Endothelial cell of umbilical vein (primary cell): ENCODE results near the gene PLBD2. TPM values are rescaled to one million over a fixed set of nuclear protein-coding genes. Genes with fewer than 3 reads are reported as not detected.

ENCODE experiments used
- BruUV-seq: library from RNA; stranded (reverse); fragments of 400-500 nt; replicated peaks from 2 replicates; lab custom pipeline; 2021; lab: Mats Ljungman, UMichigan
- CTCF ChIA-PET: fragments of 300-600, 350-600 bp; sonication (Branson Sonifier 250); formaldehyde crosslinking; loops from one replicate; lab custom pipeline; 2021; ENCODE audit warnings: antibody characterized with exemption, inconsistent platforms; lab: Charles Lee
- POLR2A ChIA-PET: fragments of 300-600, 350-600 bp; sonication (Branson Sonifier 250); formaldehyde crosslinking; loops from one replicate; lab custom pipeline; 2021; ENCODE audit warnings: antibody characterized with exemption, inconsistent platforms; lab: Charles Lee
- DNase-seq: peaks from one replicate; pipeline ENCODE4 v3.0.0-alpha.2; 2011; ENCODE audit warnings: low read depth, low spot score
- FAIRE-seq: peaks from 2 replicates; lab custom pipeline; 2011; peaks lifted over from hg19 to GRCh38; lab: Jason Lieb, UNC
- H2AFZ ChIP-seq: 2 replicates; pipeline ENCODE4 v1.6.0; 2012; ENCODE audit warnings: low read depth, low read length, control low read depth, inconsistent platforms
- H3K27ac ChIP-seq: 2 replicates; pipeline ENCODE4 v1.5.1; 2011; ENCODE audit warnings: low read depth, mild to moderate bottlenecking, control low read depth, low read length, moderate library complexity; ENCODE audit not compliant: insufficient read depth
- H3K27me3 ChIP-seq, 2 experiments: 2 replicates each; pipeline versions ENCODE4 v1.6.0 to v1.6.1; 2011; ENCODE audit warnings: low read length in 2 of 2, mixed read lengths in 1 of 2; ENCODE audit not compliant: control insufficient read depth in 2 of 2, insufficient read depth in 2 of 2
- H3K36me3 ChIP-seq, 2 experiments: 2 replicates in 1 of 2; 3 replicates in 1 of 2; pipeline ENCODE4 v1.5.1; 2011; ENCODE audit warnings: low read length in 2 of 2, mild to moderate bottlenecking in 1 of 2, moderate library complexity in 1 of 2; ENCODE audit not compliant: control insufficient read depth in 2 of 2, insufficient read depth in 2 of 2; ENCODE audit errors: extremely low read depth in 1 of 2
- H3K4me1 ChIP-seq: 3 replicates; pipeline ENCODE4 v1.5.1; 2011; ENCODE audit warnings: mild to moderate bottlenecking, low read length; ENCODE audit not compliant: control insufficient read depth, insufficient read depth; ENCODE audit errors: extremely low read depth
- H3K4me2 ChIP-seq: 2 replicates; pipeline ENCODE4 v1.6.1; 2011; ENCODE audit warnings: low read length, control low read depth, mixed read lengths; ENCODE audit not compliant: insufficient read depth
- H3K4me3 ChIP-seq, 3 experiments: fragments of 200-600 bp in 1 of 3; sonication (generic), shearing (Covaris generic) in 1 of 3; replicated peaks in 1 of 3; 2 replicates each; pipeline ENCODE4 v1.5.1; 2011 to 2016; ENCODE audit warnings: control low read depth in 3 of 3, low read length in 3 of 3, mild to moderate bottlenecking in 2 of 3, inconsistent platforms in 1 of 3, low read depth in 1 of 3, moderate library complexity in 1 of 3; ENCODE audit not compliant: insufficient read depth in 1 of 3
- H3K79me2 ChIP-seq: 2 replicates; pipeline ENCODE4 v1.6.0; 2012; ENCODE audit warnings: low read length, inconsistent platforms; ENCODE audit not compliant: control insufficient read depth, insufficient read depth
- H3K9ac ChIP-seq: replicated peaks from 2 replicates; pipeline ENCODE3; 2011; ENCODE audit warnings: low read length, control low read depth; ENCODE audit not compliant: insufficient read depth; ENCODE audit errors: extremely low read depth
- H3K9me1 ChIP-seq: replicated peaks from 3 replicates; pipeline ENCODE4 v1.6.0; 2011; ENCODE audit warnings: mild to moderate bottlenecking, low read length; ENCODE audit not compliant: control insufficient read depth, insufficient read depth; ENCODE audit errors: extremely low read depth
- H3K9me3 ChIP-seq: replicated peaks from 2 replicates; pipeline ENCODE4 v1.5.1; 2012; ENCODE audit warnings: low read length, inconsistent platforms; ENCODE audit not compliant: control insufficient read depth, insufficient read depth
- H4K20me1 ChIP-seq: replicated peaks from 2 replicates; pipeline ENCODE3; 2011; ENCODE audit warnings: mild to moderate bottlenecking, low read length; ENCODE audit not compliant: control insufficient read depth, insufficient read depth; ENCODE audit errors: extremely low read depth
- CTCF ChIP-seq, 2 donors: IDR thresholded peaks; 1 replicate in 1 of 2; 2 replicates in 1 of 2; pipeline ENCODE4 v1.5.1; 2011; ENCODE audit warnings: low read length in 2 of 2, mild to moderate bottlenecking in 2 of 2, moderate library complexity in 2 of 2, control low read depth in 1 of 2, inconsistent platforms in 1 of 2, low read depth in 1 of 2; ENCODE audit not compliant: insufficient read depth in 1 of 2; ENCODE audit errors: extremely low read depth in 1 of 2
- EZH2 ChIP-seq: IDR thresholded peaks from 2 replicates; pipeline ENCODE4 v1.6.1; 2012; ENCODE audit warnings: borderline replicate concordance, low read depth, mild to moderate bottlenecking, moderate library complexity, low read length, inconsistent platforms; ENCODE audit not compliant: severe bottlenecking
- FOS ChIP-seq: IDR thresholded peaks from 2 replicates; pipeline ENCODE4 v1.6.1; 2011; ENCODE audit warnings: mild to moderate bottlenecking, low read length, moderate library complexity, borderline replicate concordance; ENCODE audit not compliant: insufficient read depth
- GATA2 ChIP-seq: IDR thresholded peaks from 2 replicates; pipeline ENCODE4 v1.7.0; 2011; ENCODE audit warnings: low read depth, mild to moderate bottlenecking, moderate library complexity, mixed read lengths, low read length; ENCODE audit not compliant: insufficient read length, insufficient read depth
- JUN ChIP-seq: IDR thresholded peaks from 2 replicates; pipeline ENCODE4 v1.6.1; 2011; ENCODE audit warnings: borderline replicate concordance, low read depth; ENCODE audit not compliant: insufficient read length, insufficient read depth
- MAX ChIP-seq: IDR thresholded peaks from 2 replicates; pipeline ENCODE4 v1.6.1; 2011; ENCODE audit not compliant: insufficient read depth, insufficient read length
- MYC ChIP-seq: IDR thresholded peaks from one replicate; pipeline ENCODE4 v1.6.1; 2011; ENCODE audit warnings: mild to moderate bottlenecking, low read depth, low read length
- POLR2A ChIP-seq: IDR thresholded peaks from 2 replicates; pipeline ENCODE4 v1.6.1; 2012; ENCODE audit warnings: low read depth, mild to moderate bottlenecking, control low read depth, low read length
- dilution Hi-C: fragments of 300-500 bp; cut with MboI; formaldehyde crosslinking; loops from one replicate; pipeline ENCODE4 v1.15.0; 2019; ENCODE audit warnings: low sequenced_read_pairs; ENCODE audit not compliant: extremely low pct_ligation_motif_present
- intact Hi-C: fragments of 100-400 bp; cut with micrococcal nuclease; formaldehyde crosslinking; loops from one replicate; pipeline ENCODE4 v1.10.0; 2022
- polyA plus RNA-seq, 4 experiments: library from polyadenylated mRNA; depleted of rRNA in 3 of 4; stranded (reverse) in 3 of 4; unstranded in 1 of 4; fragments of >200 nt; gene quantifications; 2 replicates each; pipeline versions ENCODE4 v1.2.1 to v1.2.3, GENCODE V29; 2011 to 2012; ENCODE audit warnings: missing spikeins in 1 of 4
- total RNA-seq: library from RNA; stranded (reverse); gene quantifications from 2 replicates; pipeline ENCODE4 v1.2.3, GENCODE V29; 2021

The PLBD2 gene
- total and polyA plus RNA-seq, 2 donors (not counting 3 experiments of a cell fraction or from before 2014, with no cell fraction given) = 24.4 to 46.8 TPM

GRCh38 chr12:113374823-113375428 lies 16.5 kb downstream of the PLBD2 start:
- ChIA-PET POLR2A (no interaction called here), CTCF (no interaction called here)
- H3K27me3 ChIP-seq = no peaks in the 10 kb centered on the region
- H3K9ac ChIP-seq = no peak overlapping the region
- H3K27ac ChIP-seq = no peak overlapping the region
- H3K9me3 ChIP-seq = no peaks in the 10 kb centered on the region
- H3K36me3 ChIP-seq = peaks cover 0 to 19% of the 10 kb centered on the region in 2 experiments
- FAIRE-seq (no peak), DNase-seq (no peak)
- BruUV-seq = no TSS peak
- H4K20me1 ChIP-seq = no peaks in the 10 kb centered on the region
- no peak for TF ChIP-seq MAX
- no peak for TF ChIP-seq EZH2
- TF ChIP-seq JUN = no peak
- no peak for TF ChIP-seq FOS
- no peak for TF ChIP-seq POLR2A
- TF ChIP-seq CTCF (IDR thresholded peaks at IDR 0.05; ENCODE audit: extremely low read depth in 1 of 2, insufficient read depth in 1 of 2, low read depth in 1 of 2, low read length in 2 of 2) = no peak
- TF ChIP-seq GATA2 = no peak
- no peak for TF ChIP-seq MYC
- no peaks in the 10 kb centered on the region for H3K79me2 ChIP-seq
- H3K4me3 ChIP-seq = no peak overlapping the region
- H2AFZ ChIP-seq = no peak overlapping the region
- no peaks in the 10 kb centered on the region for H3K9me1 ChIP-seq
- intact Hi-C loops = no loop called here
- H3K4me1 ChIP-seq = no peaks in the 10 kb centered on the region
- no peak overlapping the region for H3K4me2 ChIP-seq
- dilution Hi-C loops = no loop called here
